Measurements from ENCODE around the gene LGMN. TPM values are rescaled to one million over a fixed set of nuclear protein-coding genes. Genes with fewer than 3 reads are reported as not detected.
A peak's percentile ranks its signal among the peaks of the same experiment; 100 is the strongest.
"Not testable (repeated sequence)": the region's sequence is repeated elsewhere in the genome, so short reads cannot be mapped to it uniquely, and the experiment has no call there.

LGMN gene
- total RNA-seq, 2 experiments from 2014 or later: 0.63 to 1.2 TPM

DNA sequence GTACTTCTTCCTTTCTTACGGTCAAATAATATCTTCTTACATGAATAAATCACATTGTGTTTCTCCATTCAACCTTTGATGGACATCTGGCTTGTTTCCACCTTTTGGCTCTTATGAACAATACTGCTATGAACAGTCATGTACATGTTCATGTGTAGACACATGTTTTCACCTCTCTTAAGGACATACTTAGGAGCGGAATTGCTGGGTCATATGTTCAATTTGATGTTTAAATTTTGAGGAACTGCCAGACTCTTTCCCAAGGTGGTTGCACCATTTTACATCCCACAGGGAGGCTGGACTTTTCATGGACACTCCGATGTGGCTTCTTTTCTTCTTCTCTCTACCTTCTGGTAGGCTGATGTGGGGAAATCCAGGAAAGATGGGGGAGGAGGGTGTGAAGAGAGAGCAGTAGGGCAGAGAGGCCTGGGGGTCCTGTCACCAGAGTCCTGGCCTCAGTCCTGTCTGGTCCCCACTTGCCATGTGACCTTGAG is 16.8 kb downstream of the LGMN start:
- ATAC-seq: no peak
- CTCF ChIA-PET: no interaction called here
- H3K27ac Mint-ChIP-seq: no peak overlapping the region
- H3K27me3 Mint-ChIP-seq: peaks cover 74% of the 10 kb centered on the region
- peaks cover 2% of the 10 kb centered on the region for H3K9me3 Mint-ChIP-seq (ENCODE audit: low read depth)
- DNase-seq: no peak
- peaks cover 24% of the 10 kb centered on the region for H3K4me1 Mint-ChIP-seq
- no peak overlapping the region for H3K4me3 Mint-ChIP-seq
- H3K36me3 Mint-ChIP-seq: peaks cover 9% of the 10 kb centered on the region

DNA sequence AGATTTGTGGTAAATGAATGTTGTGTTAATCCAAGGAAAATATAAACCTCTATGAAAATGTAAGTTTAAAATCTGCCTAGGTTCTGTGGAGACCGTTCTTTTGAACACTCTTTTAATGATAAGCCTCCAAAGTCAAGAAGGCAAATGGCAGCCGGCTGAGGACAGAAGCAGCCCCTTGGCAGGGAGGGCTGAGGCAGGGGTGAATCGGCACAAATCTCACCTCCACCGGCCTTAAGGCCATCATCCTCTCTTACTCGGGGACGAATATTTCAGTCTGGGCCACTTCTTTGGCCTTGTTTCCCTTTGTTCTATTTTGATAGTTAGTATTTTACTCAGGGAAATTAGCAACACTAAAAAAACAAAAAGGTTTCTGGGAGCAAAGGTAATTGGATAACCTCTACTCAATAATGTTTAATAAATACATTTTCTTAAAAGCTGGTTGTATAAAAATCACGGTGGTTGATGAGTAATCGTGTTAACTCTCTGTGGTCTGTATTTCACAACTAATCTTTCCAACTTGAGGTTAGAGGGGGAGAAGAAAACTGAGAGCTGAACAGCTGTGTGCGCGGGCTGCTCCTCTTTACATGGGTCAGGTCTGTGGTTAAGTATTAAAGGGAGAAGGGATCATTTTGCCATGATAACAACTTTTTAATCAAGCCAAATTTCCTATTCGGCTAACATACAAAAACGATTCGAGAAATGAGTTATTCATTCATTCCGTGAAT is 18.6 kb downstream of the LGMN start:
- CTCF ChIA-PET: no interaction called here
- peaks cover 64% of the 10 kb centered on the region for H3K27me3 Mint-ChIP-seq

DNA sequence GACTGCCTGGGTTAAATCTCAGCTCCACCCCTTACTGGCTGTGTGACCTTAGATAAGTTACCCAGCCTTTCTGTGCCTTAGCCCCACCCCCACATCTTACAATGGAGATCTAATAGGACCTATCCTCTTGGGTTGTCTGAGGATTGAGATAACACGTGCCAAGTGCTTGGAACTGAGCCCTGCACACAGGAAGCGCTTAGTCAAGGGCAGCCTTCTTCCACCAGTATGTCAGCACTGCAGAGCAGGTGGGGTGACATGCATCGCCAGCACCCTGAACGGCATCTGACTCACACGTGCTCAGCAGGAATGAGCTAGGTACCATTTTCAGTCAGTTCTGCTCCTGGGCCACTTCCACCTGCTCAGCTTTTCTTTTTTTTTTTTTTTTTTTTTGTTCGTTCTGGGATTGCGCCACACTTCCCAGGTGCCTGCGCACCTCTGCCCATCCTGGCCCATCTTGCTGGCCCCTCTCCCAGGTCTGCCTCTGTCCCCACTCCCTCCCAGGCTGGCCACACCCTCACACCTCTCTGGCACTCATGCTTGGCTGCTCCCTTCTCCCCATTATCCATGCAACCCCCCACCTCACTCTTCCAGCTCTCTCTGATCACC is 19.6 kb downstream of the LGMN start:
- Mint-ChIP-seq H3K27ac (peak overlapping the region; percentile 39), H3K4me3 (no peak overlapping the region), H3K36me3 (peaks cover 9% of the 10 kb centered on the region), H3K27me3 (peaks cover 61% of the 10 kb centered on the region), H3K9me3 (ENCODE audit: low read depth) (peaks cover 2% of the 10 kb centered on the region), H3K4me1 (peaks cover 30% of the 10 kb centered on the region)
- DNase-seq (peak; percentile 64), ATAC-seq (peak; percentile 76)
- CTCF ChIA-PET: interaction anchor here (1.3 kb wide), 1 partner anchor 11 kb away, joined by 3 read pairs; no protein-coding TSS in a partner anchor

More for the DNA sequence above, 18.6 kb downstream of the LGMN start:
- H3K4me3 Mint-ChIP-seq: no peak overlapping the region
- peak; percentile 62 for DNase-seq
- ATAC-seq: peak; percentile 48
- H3K36me3 Mint-ChIP-seq: peaks cover 9% of the 10 kb centered on the region
- H3K27ac Mint-ChIP-seq: peak overlapping the region; percentile 27
- H3K9me3 Mint-ChIP-seq (ENCODE audit: low read depth): peaks cover 2% of the 10 kb centered on the region
- peaks cover 30% of the 10 kb centered on the region for H3K4me1 Mint-ChIP-seq

DNA sequence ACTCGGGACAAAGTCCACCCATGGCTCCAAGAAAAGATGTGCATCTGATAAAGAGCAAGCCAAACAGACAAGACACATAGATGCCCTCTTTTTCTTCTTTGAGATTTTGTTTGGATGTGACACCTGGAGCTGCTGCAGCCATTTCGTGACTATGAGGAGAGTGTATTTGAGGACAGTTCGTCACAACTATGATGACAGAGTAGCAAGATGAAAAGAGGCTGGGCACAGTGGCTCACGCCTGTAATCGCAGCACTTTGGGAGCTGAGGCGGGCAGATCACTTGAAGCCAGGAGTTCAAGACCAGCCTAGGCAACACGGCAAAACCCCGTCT is 21.5 kb downstream of the LGMN start:
- H3K36me3 Mint-ChIP-seq: peaks cover 7% of the 10 kb centered on the region
- H3K4me1 Mint-ChIP-seq: peaks cover 30% of the 10 kb centered on the region
- CTCF ChIA-PET: interaction anchor here (1.5 to 1.6 kb wide), 2 partner anchors 45 to 580 kb away, joined by 3 read pairs; no protein-coding TSS in a partner anchor
- H3K4me3 Mint-ChIP-seq: no peak overlapping the region
- ATAC-seq (no peak), DNase-seq (no peak)
- H3K27ac Mint-ChIP-seq: no peak overlapping the region
- peaks cover 53% of the 10 kb centered on the region for H3K27me3 Mint-ChIP-seq
- H3K9me3 Mint-ChIP-seq (ENCODE audit: low read depth): peaks cover 2% of the 10 kb centered on the region

DNA sequence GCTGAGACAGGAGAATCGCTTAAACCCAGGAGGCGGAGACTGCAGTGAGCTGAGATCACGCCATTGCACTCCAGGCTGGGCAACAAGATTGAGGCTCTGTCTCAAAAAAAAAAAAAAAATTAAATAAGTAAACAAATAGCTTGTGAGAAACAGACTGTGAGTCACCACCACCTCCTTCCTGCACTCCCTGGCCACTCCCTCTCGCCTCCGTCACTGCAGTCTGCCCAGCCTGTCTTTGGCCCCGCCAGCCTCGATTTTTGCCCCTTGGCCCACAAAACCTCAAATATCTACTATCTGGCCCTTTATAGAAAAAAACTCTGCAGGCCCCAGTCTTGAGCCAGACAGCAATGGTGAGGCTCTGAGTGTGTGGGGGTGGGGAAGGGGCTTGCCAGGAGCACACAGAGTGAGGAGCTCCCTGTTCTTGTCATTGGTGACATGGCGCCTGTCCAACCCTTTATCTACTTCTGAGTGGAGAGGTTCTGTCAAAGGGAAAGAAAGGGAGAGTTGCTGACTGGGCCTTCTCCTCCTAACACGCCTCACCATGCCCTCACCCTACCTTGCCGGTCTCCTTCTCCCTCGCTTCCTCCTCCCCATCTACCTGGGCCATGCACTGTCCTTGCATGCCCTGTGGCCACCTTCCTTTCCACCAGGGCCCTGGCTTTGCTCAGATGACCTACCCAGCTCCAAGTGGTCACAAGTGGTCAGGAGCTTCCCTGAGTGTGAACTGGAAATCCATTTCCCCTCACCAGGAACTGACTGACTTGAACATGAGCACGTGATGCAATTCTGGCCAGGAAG is 22.1 kb downstream of the LGMN start:
- H3K4me3 Mint-ChIP-seq: no peak overlapping the region
- DNase-seq: peak; percentile 70
- H3K9me3 Mint-ChIP-seq (ENCODE audit: low read depth): no peaks in the 10 kb centered on the region
- peaks cover 2% of the 10 kb centered on the region for H3K36me3 Mint-ChIP-seq
- peak; percentile 78 for ATAC-seq
- peak overlapping the region; percentile 47 for H3K27ac Mint-ChIP-seq
- peaks cover 30% of the 10 kb centered on the region for H3K4me1 Mint-ChIP-seq
- H3K27me3 Mint-ChIP-seq: peaks cover 53% of the 10 kb centered on the region
- CTCF ChIA-PET: interaction anchor here (0.6 to 1.7 kb wide), 7 partner anchors 12 to 580 kb away, joined by 3 to 5 read pairs (median 3); partner anchors contain the start of gene LGMN

DNA sequence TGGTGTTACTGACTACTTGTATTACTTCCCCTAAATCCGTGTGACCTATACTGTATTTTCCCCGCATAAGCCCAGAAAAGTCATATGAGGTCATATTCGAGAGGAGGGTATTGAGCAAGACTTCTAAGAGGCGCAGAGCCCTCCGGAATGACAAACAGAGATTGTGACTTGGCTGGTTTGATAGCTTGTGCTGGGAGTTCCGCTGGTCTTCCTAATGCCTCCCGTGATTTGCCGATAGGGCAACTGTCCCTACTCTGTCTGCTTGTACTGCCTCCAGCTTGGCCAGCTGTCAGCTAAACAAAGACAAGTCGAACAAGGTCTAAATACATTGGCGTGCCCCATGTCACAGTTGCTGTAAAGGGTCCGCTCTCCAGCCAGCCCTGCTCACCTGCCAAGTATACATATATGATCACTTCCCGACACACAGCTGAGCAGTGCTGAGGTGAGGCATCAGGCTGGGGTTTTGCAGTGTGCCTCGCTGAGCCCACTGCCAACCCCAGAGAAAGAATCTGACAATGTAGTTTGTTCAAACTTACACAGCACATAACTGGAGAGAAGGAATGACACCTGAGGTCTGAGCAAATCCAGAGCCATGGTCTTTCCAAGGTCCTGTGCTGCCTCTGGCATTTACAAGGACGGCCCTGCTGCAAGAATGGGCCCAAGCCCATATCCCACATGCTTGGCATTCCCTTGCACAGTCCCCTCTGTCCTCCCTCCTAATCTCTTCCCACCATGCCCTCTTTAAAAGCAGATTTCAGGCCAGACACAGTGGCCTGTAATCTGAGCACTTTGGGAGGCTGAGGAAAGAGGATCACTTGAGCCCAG is 23.7 kb downstream of the LGMN start:
- no peak overlapping the region for H3K27ac Mint-ChIP-seq
- H3K9me3 Mint-ChIP-seq (ENCODE audit: low read depth): no peaks in the 10 kb centered on the region
- peaks cover 41% of the 10 kb centered on the region for H3K27me3 Mint-ChIP-seq
- CTCF ChIA-PET: interaction anchor here (1.4 to 1.7 kb wide), 2 partner anchors 10 to 14 kb away, joined by 3 to 5 read pairs; no protein-coding TSS in a partner anchor
- H3K4me3 Mint-ChIP-seq: no peak overlapping the region
- no peak for ATAC-seq
- DNase-seq: no peak
- H3K36me3 Mint-ChIP-seq: no peaks in the 10 kb centered on the region
- peaks cover 23% of the 10 kb centered on the region for H3K4me1 Mint-ChIP-seq

DNA sequence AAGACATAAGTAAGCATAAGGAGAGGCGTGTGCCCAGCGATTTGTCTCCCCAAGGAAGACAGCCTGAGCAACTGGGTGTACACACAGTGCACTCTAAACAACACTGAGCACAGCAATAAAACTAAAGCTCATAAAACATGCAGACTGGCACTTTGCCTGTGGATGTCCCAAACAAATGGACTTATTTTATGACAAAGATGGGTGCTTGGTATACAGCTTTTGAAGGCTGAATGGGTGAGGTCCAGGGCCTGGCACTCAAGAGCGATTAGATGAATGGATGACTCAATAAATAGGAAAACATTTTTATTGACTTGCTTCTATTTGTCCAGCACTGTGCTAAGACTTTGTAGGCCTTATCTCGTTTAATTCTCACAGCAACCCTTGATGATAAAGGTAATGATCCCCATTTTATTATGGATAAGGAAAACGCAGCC is 28.5 kb downstream of the LGMN start:
- peaks cover 27% of the 10 kb centered on the region for H3K27me3 Mint-ChIP-seq
- H3K4me1 Mint-ChIP-seq: peaks cover 12% of the 10 kb centered on the region

DNA sequence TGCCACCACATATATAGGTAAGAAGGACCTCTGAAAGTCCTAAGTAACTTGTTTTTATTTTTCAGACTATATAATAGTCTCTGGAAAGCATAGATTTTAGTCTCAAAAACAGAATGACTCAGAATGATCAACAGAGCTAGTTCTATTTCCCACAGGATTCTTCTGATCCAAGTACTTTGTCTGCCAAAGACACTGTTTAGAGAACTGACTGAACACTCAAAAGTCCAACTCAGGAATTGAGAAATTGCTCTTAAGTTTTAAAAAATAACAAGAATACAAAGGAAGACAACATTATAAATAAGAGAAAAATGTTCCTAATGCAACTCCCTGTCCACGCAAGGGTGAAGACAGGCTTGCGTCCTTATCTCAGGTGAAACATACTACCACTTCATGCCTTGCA is 29.0 kb downstream of the LGMN start:
- H3K4me3 Mint-ChIP-seq: no peak overlapping the region
- H3K4me1 Mint-ChIP-seq: peaks cover 12% of the 10 kb centered on the region
- peak overlapping the region; percentile 52 for H3K27ac Mint-ChIP-seq
- peaks cover 27% of the 10 kb centered on the region for H3K27me3 Mint-ChIP-seq
- ATAC-seq (no peak), DNase-seq (no peak)
- H3K36me3 Mint-ChIP-seq: no peaks in the 10 kb centered on the region
- CTCF ChIA-PET: no interaction called here
- H3K9me3 Mint-ChIP-seq (ENCODE audit: low read depth): no peaks in the 10 kb centered on the region

More for the DNA sequence above, 28.5 kb downstream of the LGMN start:
- Mint-ChIP-seq H3K27ac (no peak overlapping the region), H3K9me3 (ENCODE audit: low read depth) (no peaks in the 10 kb centered on the region), H3K4me3 (no peak overlapping the region), H3K36me3 (no peaks in the 10 kb centered on the region)
- CTCF ChIA-PET: no interaction called here
- DNase-seq (no peak), ATAC-seq (no peak)

DNA sequence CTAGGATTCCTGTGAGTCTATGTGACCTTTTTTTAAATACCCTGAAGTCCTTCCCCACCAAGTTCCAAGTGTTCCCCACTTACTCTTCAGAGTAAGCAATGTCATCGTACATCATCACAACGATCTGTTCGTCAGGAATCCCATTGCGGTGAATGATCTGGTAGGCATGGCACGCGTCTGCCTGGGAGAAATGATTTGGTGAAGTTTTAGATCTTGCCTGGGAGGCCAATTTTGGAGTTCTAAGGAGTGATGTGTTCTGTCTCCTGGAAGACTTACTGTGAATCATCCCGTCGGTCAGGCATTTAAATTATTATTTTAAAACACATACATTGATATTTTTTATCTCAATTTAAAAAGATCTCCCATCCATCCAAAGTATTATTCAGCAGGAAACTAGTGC is 29.8 kb downstream of the LGMN start:
- DNase-seq (no peak), ATAC-seq (no peak)
- H3K4me3 Mint-ChIP-seq: no peak overlapping the region
- peaks cover 12% of the 10 kb centered on the region for H3K4me1 Mint-ChIP-seq
- CTCF ChIA-PET: interaction anchor here (1.0 to 1.2 kb wide), 3 partner anchors 10 to 65 kb away, joined by 3 to 4 read pairs (median 3); no protein-coding TSS in a partner anchor
- H3K36me3 Mint-ChIP-seq: no peaks in the 10 kb centered on the region
- no peak overlapping the region for H3K27ac Mint-ChIP-seq
- no peaks in the 10 kb centered on the region for H3K9me3 Mint-ChIP-seq (ENCODE audit: low read depth)
- H3K27me3 Mint-ChIP-seq: peaks cover 23% of the 10 kb centered on the region

DNA sequence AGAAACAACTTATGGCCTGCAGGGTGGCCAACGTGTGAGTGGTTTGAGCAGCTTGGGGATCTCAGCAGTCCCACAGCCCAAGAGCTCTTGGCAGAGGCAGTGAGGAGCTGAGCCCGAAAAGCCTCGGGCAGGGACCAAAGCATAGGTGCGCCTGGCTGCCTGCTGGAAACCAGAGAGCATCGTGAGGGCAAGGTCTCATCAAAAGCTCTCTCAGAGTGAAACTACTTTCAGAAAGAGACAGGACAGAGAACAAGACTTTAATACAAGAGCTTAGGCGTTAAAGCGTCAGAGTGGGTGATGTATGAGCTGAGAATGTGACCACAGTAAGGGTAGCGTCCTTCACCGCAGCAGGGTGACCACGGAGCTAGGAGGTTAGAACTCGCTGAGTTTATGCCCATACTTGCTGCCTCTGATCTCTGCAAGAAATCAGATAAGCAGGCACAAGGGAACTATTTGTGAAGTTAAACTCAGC is 30.8 kb downstream of the LGMN start:
- CTCF ChIA-PET: interaction anchor here (1.1 to 1.5 kb wide), 4 partner anchors 11 to 67 kb away, joined by 3 to 5 read pairs (median 4); no protein-coding TSS in a partner anchor
- no peak overlapping the region for H3K27ac Mint-ChIP-seq
- ATAC-seq (peak; percentile 61), DNase-seq (peak; percentile 63)
- H3K4me3 Mint-ChIP-seq: peak overlapping the region; percentile 2
- no peaks in the 10 kb centered on the region for H3K36me3 Mint-ChIP-seq
- peaks cover 19% of the 10 kb centered on the region for H3K27me3 Mint-ChIP-seq
- peaks cover 12% of the 10 kb centered on the region for H3K4me1 Mint-ChIP-seq
- no peaks in the 10 kb centered on the region for H3K9me3 Mint-ChIP-seq (ENCODE audit: low read depth)

DNA sequence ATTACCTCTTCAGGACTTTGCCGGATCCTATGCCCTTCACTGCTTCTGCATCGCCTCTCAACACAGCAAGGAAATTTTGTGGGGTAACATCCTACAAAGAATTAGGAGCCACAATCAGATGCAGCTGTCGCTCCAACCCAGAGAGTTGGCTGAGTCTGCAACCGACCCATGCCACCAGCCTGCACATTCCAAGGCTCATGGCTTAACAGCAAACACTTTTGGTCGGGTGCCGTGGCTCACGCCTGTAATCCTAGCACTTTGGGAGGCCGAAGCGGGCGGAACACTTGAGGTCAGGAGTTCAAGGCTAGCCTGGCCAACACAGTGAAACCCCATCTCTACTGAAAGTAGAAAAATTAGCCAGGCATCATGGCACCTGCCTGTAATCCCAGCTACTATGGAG is 32.3 kb downstream of the LGMN start:
- no peaks in the 10 kb centered on the region for H3K9me3 Mint-ChIP-seq (ENCODE audit: low read depth)
- CTCF ChIA-PET: no interaction called here
- no peak overlapping the region for H3K4me3 Mint-ChIP-seq
- H3K36me3 Mint-ChIP-seq: no peaks in the 10 kb centered on the region
- peaks cover 12% of the 10 kb centered on the region for H3K4me1 Mint-ChIP-seq
- H3K27ac Mint-ChIP-seq: no peak overlapping the region
- DNase-seq (no peak), ATAC-seq (no peak)
- H3K27me3 Mint-ChIP-seq: peaks cover 11% of the 10 kb centered on the region

DNA sequence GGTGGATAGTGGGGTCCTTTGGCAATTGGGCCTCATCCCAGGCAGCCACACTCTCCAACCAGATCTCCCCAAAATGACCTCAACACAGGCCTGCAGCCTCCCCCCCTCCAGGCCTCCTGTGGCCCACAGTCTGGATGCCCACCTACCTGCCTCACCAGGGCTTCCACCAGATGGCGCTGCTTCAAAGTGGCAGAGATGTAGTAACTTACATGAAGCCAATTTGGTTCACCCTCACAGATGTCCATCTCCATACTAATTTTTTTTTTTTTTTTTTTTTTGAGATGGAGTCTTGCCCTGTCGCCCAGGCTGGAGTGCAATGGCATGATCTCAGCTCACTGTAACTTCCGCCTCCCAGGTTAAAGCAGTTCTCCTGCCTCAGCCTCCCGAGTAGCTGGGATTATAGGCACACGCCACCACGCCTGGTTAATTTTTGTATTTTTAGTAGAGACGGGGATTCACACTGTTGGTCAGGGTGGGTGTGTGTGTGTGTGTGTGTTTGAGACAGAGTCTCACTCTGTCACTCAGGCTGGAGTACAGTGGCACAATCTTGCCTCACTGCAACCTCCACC is 33.6 kb downstream of the LGMN start:
- peaks cover 12% of the 10 kb centered on the region for H3K4me1 Mint-ChIP-seq

More for the DNA sequence above, 33.6 kb downstream of the LGMN start:
- not testable (repeated sequence) for H3K36me3 Mint-ChIP-seq; H3K9me3 Mint-ChIP-seq (ENCODE audit: low read depth); H3K27ac Mint-ChIP-seq; H3K4me3 Mint-ChIP-seq
- H3K27me3 Mint-ChIP-seq: peaks cover 11% of the 10 kb centered on the region
- ATAC-seq (peak; percentile 86), DNase-seq (peak; percentile 87)
- CTCF ChIA-PET: interaction anchor here (0.6 to 4.4 kb wide), 15 partner anchors 11 to 532 kb away, joined by 3 to 43 read pairs (median 3); no protein-coding TSS in a partner anchor
